ENCODE results near the gene SZT2. TPM values are rescaled to one million over a fixed set of nuclear protein-coding genes. Genes with fewer than 3 reads are reported as not detected.

SZT2 gene
- total RNA-seq, 1 experiment from 2014 or later, result 29.0 TPM

DNA sequence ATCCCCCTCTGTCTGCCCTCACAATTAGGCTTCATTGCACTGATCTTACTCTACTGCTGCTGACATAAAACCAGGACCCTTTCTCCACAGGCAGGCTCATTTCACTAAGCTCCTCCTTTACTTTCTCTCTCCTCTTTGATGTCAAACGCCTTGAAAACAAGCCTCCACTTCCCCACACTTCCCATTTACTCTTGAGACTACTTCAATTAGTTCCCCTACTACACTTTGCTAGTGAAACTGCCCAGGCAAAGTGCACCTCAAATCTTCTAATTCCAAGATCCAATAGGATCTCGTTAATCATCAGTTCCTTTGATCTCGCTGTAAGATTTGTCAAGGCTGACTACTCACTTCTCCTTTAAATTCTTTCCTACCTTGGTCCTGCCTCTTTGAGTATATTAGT, 36.8 kb upstream of the SZT2 start:
- POLR2A ChIA-PET, result no interaction called here

DNA sequence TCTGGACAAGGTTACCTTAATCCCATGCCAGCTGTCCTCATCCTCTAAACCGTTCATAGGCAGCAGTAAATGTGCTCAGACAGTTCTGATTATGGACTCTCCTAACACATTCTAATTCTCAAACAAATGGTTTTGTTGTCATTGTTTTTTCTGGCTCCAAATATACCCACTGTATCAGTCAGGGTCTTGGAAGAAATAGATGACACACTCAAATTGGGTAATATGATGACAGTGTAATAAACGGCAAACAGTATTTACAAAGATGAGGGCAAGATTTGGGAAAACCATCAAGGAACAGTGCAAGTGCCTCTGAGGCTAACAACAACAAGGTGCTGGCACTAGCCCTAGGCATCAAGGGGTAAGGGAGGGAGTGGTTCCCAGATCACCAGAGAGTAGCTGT, 35.2 kb upstream of the SZT2 start:
- H3K9me3 Mint-ChIP-seq (ENCODE audit: unreplicated experiment), result no peaks in the 10 kb centered on the region
- BruUV-seq (replicated peaks), result no TSS peak
- Histone ChIP-seq H3K4me3 (ENCODE audit: low read depth, low read length) (no peak overlapping the region), H3K36me3 (ENCODE audit: control insufficient read depth, insufficient read depth, low read length) (no peaks in the 10 kb centered on the region), H3K9me3 (no peaks in the 10 kb centered on the region), H3K4me1 (no peaks in the 10 kb centered on the region), H3K27me3 (replicated peaks; ENCODE audit: control insufficient read depth, insufficient read depth, low read length) (no peaks in the 10 kb centered on the region)
- H3K27me3 Mint-ChIP-seq (ENCODE audit: insufficient read depth, unreplicated experiment), result no peaks in the 10 kb centered on the region
- H3K4me3 Mint-ChIP-seq (ENCODE audit: unreplicated experiment), result no peak overlapping the region
- TF ChIP-seq, protein P1, sequence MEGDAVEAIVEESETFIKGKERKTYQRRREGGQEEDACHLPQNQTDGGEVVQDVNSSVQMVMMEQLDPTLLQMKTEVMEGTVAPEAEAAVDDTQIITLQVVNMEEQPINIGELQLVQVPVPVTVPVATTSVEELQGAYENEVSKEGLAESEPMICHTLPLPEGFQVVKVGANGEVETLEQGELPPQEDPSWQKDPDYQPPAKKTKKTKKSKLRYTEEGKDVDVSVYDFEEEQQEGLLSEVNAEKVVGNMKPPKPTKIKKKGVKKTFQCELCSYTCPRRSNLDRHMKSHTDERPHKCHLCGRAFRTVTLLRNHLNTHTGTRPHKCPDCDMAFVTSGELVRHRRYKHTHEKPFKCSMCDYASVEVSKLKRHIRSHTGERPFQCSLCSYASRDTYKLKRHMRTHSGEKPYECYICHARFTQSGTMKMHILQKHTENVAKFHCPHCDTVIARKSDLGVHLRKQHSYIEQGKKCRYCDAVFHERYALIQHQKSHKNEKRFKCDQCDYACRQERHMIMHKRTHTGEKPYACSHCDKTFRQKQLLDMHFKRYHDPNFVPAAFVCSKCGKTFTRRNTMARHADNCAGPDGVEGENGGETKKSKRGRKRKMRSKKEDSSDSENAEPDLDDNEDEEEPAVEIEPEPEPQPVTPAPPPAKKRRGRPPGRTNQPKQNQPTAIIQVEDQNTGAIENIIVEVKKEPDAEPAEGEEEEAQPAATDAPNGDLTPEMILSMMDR (IDR thresholded peaks at IDR 0.05; ENCODE audit: insufficient read depth in 1 of 2, low read depth in 1 of 2, low read length in 1 of 2, severe bottlenecking in 1 of 2, unreplicated experiment in 1 of 2), result no peak
- H3K36me3 Mint-ChIP-seq (ENCODE audit: insufficient read depth, unreplicated experiment), result peaks cover 12% of the 10 kb centered on the region
- peaks cover 8% of the 10 kb centered on the region for H3K4me1 Mint-ChIP-seq (ENCODE audit: low read depth, unreplicated experiment)
- DNase-seq, result no peak
- intact Hi-C loops (cut with micrococcal nuclease; ENCODE audit: unreplicated experiment), result no loop called here
- ChIA-PET CTCF (no interaction called here), POLR2A (no interaction called here)
- no peak overlapping the region for H3K27ac Mint-ChIP-seq (ENCODE audit: unreplicated experiment)

More for the DNA sequence above, 36.8 kb upstream of the SZT2 start:
- H3K36me3 ChIP-seq (ENCODE audit: control insufficient read depth, insufficient read depth, low read length), result no peaks in the 10 kb centered on the region
- no peak overlapping the region for H3K4me3 ChIP-seq (ENCODE audit: low read depth, low read length)
- no peak overlapping the region for H3K4me3 Mint-ChIP-seq (ENCODE audit: unreplicated experiment)
- H3K36me3 Mint-ChIP-seq (ENCODE audit: insufficient read depth, unreplicated experiment), result peaks cover 14% of the 10 kb centered on the region
- H3K4me1 Mint-ChIP-seq (ENCODE audit: low read depth, unreplicated experiment), result peaks cover 14% of the 10 kb centered on the region
- no peak overlapping the region for H3K27ac Mint-ChIP-seq (ENCODE audit: unreplicated experiment)
- TF ChIP-seq, protein P1 (IDR thresholded peaks at IDR 0.05; ENCODE audit: insufficient read depth in 1 of 2, low read depth in 1 of 2, low read length in 1 of 2, severe bottlenecking in 1 of 2, unreplicated experiment in 1 of 2), result no peak
- H3K9me3 Mint-ChIP-seq (ENCODE audit: unreplicated experiment), result no peaks in the 10 kb centered on the region
- intact Hi-C loops (cut with micrococcal nuclease; ENCODE audit: unreplicated experiment), result no loop called here
- CTCF ChIA-PET, result no interaction called here
- BruUV-seq (replicated peaks), result no TSS peak
- no peaks in the 10 kb centered on the region for H3K9me3 ChIP-seq
- no peaks in the 10 kb centered on the region for H3K27me3 ChIP-seq (replicated peaks; ENCODE audit: control insufficient read depth, insufficient read depth, low read length)
- H3K4me1 ChIP-seq, result no peaks in the 10 kb centered on the region; the same call in 1 of the 2 replicates
- no peaks in the 10 kb centered on the region for H3K27me3 Mint-ChIP-seq (ENCODE audit: insufficient read depth, unreplicated experiment)
- no peak for DNase-seq

DNA sequence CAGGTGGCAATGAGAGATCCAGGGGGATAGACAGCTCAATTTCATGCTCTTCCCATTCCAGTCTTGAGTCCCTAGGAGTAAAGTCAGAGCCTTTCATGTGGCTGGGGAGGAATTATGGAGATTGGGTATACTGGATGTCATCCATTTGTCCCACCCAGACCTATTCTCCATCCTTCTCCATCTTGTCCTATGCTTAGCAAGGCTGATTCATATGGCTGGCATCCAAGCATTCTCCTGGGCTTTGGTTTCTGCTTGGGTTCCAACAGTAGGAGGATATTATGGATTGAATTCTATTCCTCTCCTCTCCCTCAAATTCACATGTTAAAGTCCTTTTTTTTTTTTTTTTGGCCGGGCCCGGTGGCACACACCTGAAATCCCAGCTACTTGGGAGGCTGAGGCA, 34.8 kb upstream of the SZT2 start:
- Histone ChIP-seq H3K4me1 (peaks cover 3% of the 10 kb centered on the region), H3K9me3 (no peaks in the 10 kb centered on the region), H3K27me3 (replicated peaks; ENCODE audit: control insufficient read depth, insufficient read depth, low read length) (no peaks in the 10 kb centered on the region), H3K36me3 (ENCODE audit: control insufficient read depth, insufficient read depth, low read length) (no peaks in the 10 kb centered on the region), H3K4me3 (ENCODE audit: low read depth, low read length) (no peak overlapping the region)
- Mint-ChIP-seq H3K36me3 (ENCODE audit: insufficient read depth, unreplicated experiment) (peaks cover 15% of the 10 kb centered on the region), H3K27ac (ENCODE audit: unreplicated experiment) (no peak overlapping the region), H3K9me3 (ENCODE audit: unreplicated experiment) (no peaks in the 10 kb centered on the region), H3K4me3 (ENCODE audit: unreplicated experiment) (no peak overlapping the region), H3K4me1 (ENCODE audit: low read depth, unreplicated experiment) (peaks cover 6% of the 10 kb centered on the region), H3K27me3 (ENCODE audit: insufficient read depth, unreplicated experiment) (no peaks in the 10 kb centered on the region)
- DNase-seq, result no peak
- intact Hi-C loops (cut with micrococcal nuclease; ENCODE audit: unreplicated experiment), result no loop called here
- no TSS peak for BruUV-seq (replicated peaks)
- ChIA-PET POLR2A (no interaction called here), CTCF (no interaction called here)
- TF ChIP-seq, protein P1 (IDR thresholded peaks at IDR 0.05; ENCODE audit: insufficient read depth in 1 of 2, low read depth in 1 of 2, low read length in 1 of 2, severe bottlenecking in 1 of 2, unreplicated experiment in 1 of 2), result no peak

All from Caco-2 (cell line).